ENCODE measurements around the gene ATG13.

- TF ChIP-seq POLR2AphosphoS5 (IDR thresholded peaks at IDR 0.05; ENCODE audit: insufficient read depth in 1 of 2, low read depth in 1 of 2) = no peak
- TF ChIP-seq CTCF (IDR thresholded peaks at IDR 0.05) = no peak
Measured at GRCh38 chr11:46701078-46701654, 83.8 kb downstream of the ATG13 start.
